ENCODE measurements around the gene FAM234B.

DNA sequence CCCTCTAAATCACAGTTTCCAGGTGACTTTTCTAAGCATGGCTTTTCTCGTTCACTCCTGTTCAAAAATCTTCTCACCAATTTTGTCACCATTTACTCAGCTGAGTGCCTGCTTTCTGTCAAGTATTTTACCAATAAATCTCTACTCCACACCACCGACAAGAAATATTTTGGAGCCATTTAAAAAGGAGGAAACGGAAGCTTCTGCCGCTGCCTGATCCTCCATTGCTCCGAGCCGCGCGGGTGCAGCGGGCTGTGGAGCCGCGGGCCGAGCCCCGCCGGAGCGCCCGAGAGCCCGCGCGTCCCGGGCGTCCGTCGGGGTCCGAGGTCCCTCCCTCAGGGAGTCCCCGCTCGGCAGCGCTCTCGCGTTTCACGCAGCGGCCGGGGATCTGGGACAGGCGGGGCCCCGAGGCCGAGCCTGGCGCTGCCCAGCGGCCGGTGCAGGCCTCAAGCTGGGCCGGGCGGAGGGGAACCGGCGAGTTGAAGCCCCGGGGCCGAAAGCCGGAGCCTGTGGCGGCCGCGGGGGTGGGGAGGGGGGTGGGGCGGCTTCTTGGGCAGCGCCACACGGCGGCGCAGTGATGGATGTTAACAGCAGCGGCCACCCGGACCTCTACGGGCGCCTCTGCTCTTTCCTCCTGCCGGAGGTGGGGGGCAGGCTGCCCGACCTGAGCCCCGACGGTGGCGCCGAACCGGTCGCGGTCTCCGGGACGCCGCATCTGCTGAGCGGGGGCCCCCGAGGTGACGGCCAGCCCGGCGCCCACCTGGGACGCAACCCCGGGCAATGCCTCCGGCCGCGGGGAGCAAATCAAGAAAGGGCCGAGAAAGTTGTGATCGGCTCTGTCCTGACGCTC is 43.0 kb upstream of the FAM234B start:
- TF ChIP-seq, protein P1, sequence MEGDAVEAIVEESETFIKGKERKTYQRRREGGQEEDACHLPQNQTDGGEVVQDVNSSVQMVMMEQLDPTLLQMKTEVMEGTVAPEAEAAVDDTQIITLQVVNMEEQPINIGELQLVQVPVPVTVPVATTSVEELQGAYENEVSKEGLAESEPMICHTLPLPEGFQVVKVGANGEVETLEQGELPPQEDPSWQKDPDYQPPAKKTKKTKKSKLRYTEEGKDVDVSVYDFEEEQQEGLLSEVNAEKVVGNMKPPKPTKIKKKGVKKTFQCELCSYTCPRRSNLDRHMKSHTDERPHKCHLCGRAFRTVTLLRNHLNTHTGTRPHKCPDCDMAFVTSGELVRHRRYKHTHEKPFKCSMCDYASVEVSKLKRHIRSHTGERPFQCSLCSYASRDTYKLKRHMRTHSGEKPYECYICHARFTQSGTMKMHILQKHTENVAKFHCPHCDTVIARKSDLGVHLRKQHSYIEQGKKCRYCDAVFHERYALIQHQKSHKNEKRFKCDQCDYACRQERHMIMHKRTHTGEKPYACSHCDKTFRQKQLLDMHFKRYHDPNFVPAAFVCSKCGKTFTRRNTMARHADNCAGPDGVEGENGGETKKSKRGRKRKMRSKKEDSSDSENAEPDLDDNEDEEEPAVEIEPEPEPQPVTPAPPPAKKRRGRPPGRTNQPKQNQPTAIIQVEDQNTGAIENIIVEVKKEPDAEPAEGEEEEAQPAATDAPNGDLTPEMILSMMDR (IDR thresholded peaks at IDR 0.05) = peak in 1 of 6 experiments; percentile 35
- TF ChIP-seq POLR2A (IDR thresholded peaks at IDR 0.05) = peak in 1 of 2 donors; percentile 50
